OCI-LY1 (cell line): ENCODE results near the gene CRKL.

Source experiments
- H2AFZ ChIP-seq: fragments of 200-600 bp; sonication (generic), shearing (Covaris generic); 2 replicates; pipeline ENCODE4 v1.6.0; 2014; ENCODE audit warnings: antibody characterized with exemption, mild to moderate bottlenecking, low read length
- H3F3A ChIP-seq: fragments of 200-600 bp; sonication (generic), shearing (Covaris generic); 2 replicates; pipeline ENCODE4 v1.6.0; 2014; ENCODE audit warnings: mild to moderate bottlenecking, antibody characterized with exemption, low read length, moderate library complexity; ENCODE audit not compliant: insufficient read depth
- H3K27ac ChIP-seq: fragments of 200-600 bp; sonication (generic); 2 replicates; pipeline ENCODE4 v1.5.1; 2014; ENCODE audit warnings: low read length, mixed run types, mild to moderate bottlenecking, low read depth; ENCODE audit not compliant: poor library complexity, severe bottlenecking
- H3K27me3 ChIP-seq: fragments of 200-600 bp; sonication (generic); 2 replicates; pipeline ENCODE4 v1.6.0; 2014; ENCODE audit warnings: antibody characterized with exemption, mild to moderate bottlenecking, low read length, moderate library complexity; ENCODE audit not compliant: insufficient read depth
- H3K36me3 ChIP-seq: fragments of 200-600 bp; sonication (generic); 2 replicates; pipeline ENCODE4 v1.6.1; 2014; ENCODE audit warnings: mild to moderate bottlenecking, antibody characterized with exemption, low read length, moderate library complexity, mixed read lengths; ENCODE audit not compliant: insufficient read depth
- H3K4me1 ChIP-seq: fragments of 200-600 bp; sonication (generic); 2 replicates; pipeline ENCODE4 v1.5.1; 2014; ENCODE audit warnings: mild to moderate bottlenecking, low read length, moderate library complexity; ENCODE audit not compliant: insufficient read depth, severe bottlenecking
- H3K4me2 ChIP-seq: fragments of 200-600 bp; sonication (generic), shearing (Covaris generic); 2 replicates; pipeline ENCODE4 v1.6.1; 2014; ENCODE audit warnings: low read length
- H3K4me3 ChIP-seq: fragments of 200-600 bp; sonication (generic); 2 replicates; pipeline ENCODE4 v1.5.1; 2014; ENCODE audit warnings: low read length, low read depth, mild to moderate bottlenecking, mixed read lengths; ENCODE audit not compliant: poor library complexity, severe bottlenecking
- H3K79me2 ChIP-seq: fragments of 200-600 bp; shearing (Covaris generic); 2 replicates; pipeline ENCODE4 v1.6.1; 2016; ENCODE audit warnings: mixed run types, low read length, mixed read lengths; ENCODE audit not compliant: insufficient read depth
- H3K9ac ChIP-seq: fragments of 200-600 bp; sonication (generic), shearing (Covaris generic); 2 replicates; pipeline ENCODE4 v1.6.1; 2014; ENCODE audit warnings: mild to moderate bottlenecking, low read length, mixed read lengths
- H3K9me2 ChIP-seq: fragments of 200-600 bp; sonication (generic), shearing (Covaris generic); 2 replicates; pipeline ENCODE4 v1.6.1; 2014; ENCODE audit warnings: low read depth, mild to moderate bottlenecking, low read length, mixed read lengths
- H3K9me3 ChIP-seq: fragments of 200-600 bp; shearing (Covaris generic); 2 replicates; pipeline ENCODE4 v1.6.1; 2014; ENCODE audit warnings: low read length, mixed read lengths
- H4K20me1 ChIP-seq: fragments of 200-600 bp; sonication (generic), shearing (Covaris generic); 2 replicates; pipeline ENCODE4 v1.6.0; 2016; ENCODE audit warnings: mild to moderate bottlenecking, low read length; ENCODE audit not compliant: insufficient read depth
- CTCF ChIP-seq: fragments of 200-600 bp; sonication (generic), shearing (Covaris generic); IDR thresholded peaks from 2 replicates; pipeline ENCODE4 v1.5.1; 2017; ENCODE audit warnings: mild to moderate bottlenecking, antibody characterized with exemption, low read length, moderate library complexity, mixed read lengths
- EZH2 ChIP-seq: fragments of 200-600 bp; sonication (generic), shearing (Covaris generic); IDR thresholded peaks from 2 replicates; pipeline ENCODE4 v1.8.0; 2017; ENCODE audit warnings: borderline replicate concordance, mixed run types, mild to moderate bottlenecking, antibody characterized with exemption, low read length, moderate library complexity, mixed read lengths

CRKL gene

GRCh38 chr22:20988573-20989322 lies 71.5 kb downstream of the CRKL start:
- Histone ChIP-seq H3K9me2 (no peaks in the 10 kb centered on the region), H3F3A (no peaks in the 10 kb centered on the region), H3K9me3 (no peaks in the 10 kb centered on the region), H3K4me2 (no peak overlapping the region), H4K20me1 (no peaks in the 10 kb centered on the region), H3K79me2 (no peaks in the 10 kb centered on the region), H3K4me3 (no peak overlapping the region), H3K27ac (no peak overlapping the region), H3K9ac (no peak overlapping the region), H2AFZ (no peak overlapping the region), H3K36me3 (peaks cover 31% of the 10 kb centered on the region; the same call in 1 of the 2 replicates), H3K4me1 (no peaks in the 10 kb centered on the region), H3K27me3 (no peaks in the 10 kb centered on the region)
- TF ChIP-seq CTCF: no peak

GRCh38 chr22:20989323-20990138 lies 72.3 kb downstream of the CRKL start:
- TF ChIP-seq EZH2: no peak
- TF ChIP-seq CTCF: no peak
- Histone ChIP-seq H3K4me3 (no peak overlapping the region), H3K9ac (no peak overlapping the region), H3K79me2 (no peaks in the 10 kb centered on the region), H3K27me3 (no peaks in the 10 kb centered on the region), H3K9me2 (no peaks in the 10 kb centered on the region), H2AFZ (no peak overlapping the region), H3K4me2 (no peak overlapping the region), H3K27ac (no peak overlapping the region), H3K4me1 (no peaks in the 10 kb centered on the region), H3F3A (no peaks in the 10 kb centered on the region), H3K9me3 (no peaks in the 10 kb centered on the region), H3K36me3 (peaks cover 31% of the 10 kb centered on the region; the same call in 1 of the 2 replicates), H4K20me1 (no peaks in the 10 kb centered on the region)

GRCh38 chr22:20990184-20991180 lies 73.3 kb downstream of the CRKL start:
- no peak overlapping the region for H3K4me2 ChIP-seq
- H3K9ac ChIP-seq: no peak overlapping the region

More at GRCh38 chr22:20990184-20991180, 73.3 kb downstream of the CRKL start:
- Histone ChIP-seq H3K4me1 (no peaks in the 10 kb centered on the region), H3F3A (no peaks in the 10 kb centered on the region), H2AFZ (no peak overlapping the region), H3K27me3 (no peaks in the 10 kb centered on the region), H3K9me2 (no peaks in the 10 kb centered on the region), H3K36me3 (peaks cover 31% of the 10 kb centered on the region; the same call in 1 of the 2 replicates), H3K9me3 (no peaks in the 10 kb centered on the region), H3K4me3 (no peak overlapping the region), H4K20me1 (no peaks in the 10 kb centered on the region), H3K79me2 (no peaks in the 10 kb centered on the region), H3K27ac (no peak overlapping the region)
- TF ChIP-seq EZH2 (no peak), CTCF (no peak)
